ENCODE data around the gene CDC23.
"Not testable (repeated sequence)": the region's sequence is repeated elsewhere in the genome, so short reads cannot be mapped to it uniquely, and the experiment has no call there.

The CDC23 gene

DNA sequence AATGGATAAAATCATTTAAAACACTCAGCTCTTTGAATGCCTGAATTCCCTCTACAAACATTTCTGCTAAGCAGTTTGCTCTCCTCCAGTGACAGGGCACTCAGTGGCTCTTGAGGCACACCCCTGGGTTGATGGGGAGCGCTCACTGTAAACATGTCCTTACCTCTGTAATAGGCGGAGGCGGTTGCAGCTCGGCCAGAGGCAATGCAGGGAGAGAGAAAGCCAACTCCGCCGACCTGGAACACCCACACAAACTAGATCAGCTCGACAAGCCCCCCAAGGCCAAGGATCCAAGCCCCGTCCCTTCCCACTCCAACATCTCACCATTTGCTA lies 329 bp downstream of the CDC23 start:
- DNase-seq: no peak

DNA sequence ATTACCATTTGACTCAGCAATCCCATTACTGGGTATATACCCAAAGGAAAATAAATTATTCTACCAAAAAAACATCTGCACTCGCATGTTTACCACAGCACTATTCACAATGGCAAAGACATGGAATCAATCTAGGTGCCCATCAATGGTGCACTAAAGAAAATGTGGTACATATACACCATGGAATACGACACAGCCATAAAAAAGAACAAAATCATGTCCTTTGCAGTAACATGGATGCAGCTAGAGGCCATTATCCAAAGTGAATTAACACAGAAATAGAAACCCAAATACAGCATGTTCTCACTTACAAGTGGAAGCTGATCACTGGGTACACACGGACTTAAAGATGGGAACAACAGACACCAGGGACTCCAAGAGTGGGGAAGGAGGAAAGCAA lies 2.1 kb downstream of the CDC23 start:
- no peak for DNase-seq

DNA sequence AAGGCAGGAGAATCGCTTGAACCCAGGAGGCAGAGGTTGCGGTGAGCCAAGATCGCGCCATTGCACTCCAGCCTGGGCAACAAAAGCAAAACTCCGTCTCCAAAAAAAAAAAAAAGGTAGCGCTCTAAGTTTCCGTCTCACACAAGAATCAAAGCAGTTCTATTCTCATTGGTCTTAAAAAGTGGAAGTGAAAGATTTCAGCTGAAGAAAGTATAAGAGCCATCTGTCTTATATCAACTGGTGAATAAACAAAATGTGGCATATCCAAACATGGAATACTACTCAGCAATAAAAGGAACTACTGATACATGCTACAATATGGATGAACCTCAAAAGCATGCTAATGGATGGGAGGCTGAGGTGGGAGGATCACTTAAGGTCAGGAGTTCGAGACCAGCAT lies 19.3 kb downstream of the CDC23 start:
- not testable (repeated sequence) for DNase-seq

DNA sequence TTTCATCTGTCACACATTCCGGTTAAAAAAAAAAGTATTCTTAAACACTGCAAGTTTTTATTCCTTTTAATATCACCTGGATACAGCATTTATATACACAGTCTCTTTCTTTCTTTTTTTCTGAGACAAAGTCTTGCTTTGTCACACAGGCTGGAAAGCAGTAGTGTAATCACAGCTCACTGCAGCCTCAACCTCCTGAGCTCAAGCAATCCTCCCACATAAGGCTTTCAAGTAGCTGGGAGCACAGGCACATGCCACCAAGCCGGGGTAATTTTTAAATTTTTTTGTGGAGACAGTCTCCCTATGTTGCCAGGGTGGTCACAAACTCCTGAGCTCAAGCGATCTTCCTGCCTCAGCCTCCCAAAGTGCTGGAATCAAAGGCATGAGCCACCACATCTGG lies 20.3 kb downstream of the CDC23 start:
- no peak for DNase-seq

DNA sequence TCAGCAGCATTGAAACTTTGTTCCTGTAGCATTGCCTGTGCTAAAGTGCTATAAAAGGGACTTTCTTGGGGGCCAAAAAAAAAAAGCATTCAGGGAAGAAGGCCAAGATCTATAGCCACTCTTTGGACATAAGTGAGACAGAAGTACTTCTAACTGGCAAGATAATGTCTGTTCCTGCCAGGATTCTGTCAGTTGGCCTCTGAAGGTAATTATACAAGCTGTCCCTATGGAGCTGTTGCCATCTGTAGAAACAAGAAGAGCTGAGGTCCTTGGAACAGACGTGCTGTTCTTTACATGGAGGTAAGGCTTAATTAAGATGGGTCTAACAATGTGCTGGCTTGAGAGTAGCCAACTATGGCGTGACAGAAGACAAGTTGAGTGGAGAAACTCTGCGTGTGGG lies 24.5 kb downstream of the CDC23 start:
- DNase-seq: no peak

DNA sequence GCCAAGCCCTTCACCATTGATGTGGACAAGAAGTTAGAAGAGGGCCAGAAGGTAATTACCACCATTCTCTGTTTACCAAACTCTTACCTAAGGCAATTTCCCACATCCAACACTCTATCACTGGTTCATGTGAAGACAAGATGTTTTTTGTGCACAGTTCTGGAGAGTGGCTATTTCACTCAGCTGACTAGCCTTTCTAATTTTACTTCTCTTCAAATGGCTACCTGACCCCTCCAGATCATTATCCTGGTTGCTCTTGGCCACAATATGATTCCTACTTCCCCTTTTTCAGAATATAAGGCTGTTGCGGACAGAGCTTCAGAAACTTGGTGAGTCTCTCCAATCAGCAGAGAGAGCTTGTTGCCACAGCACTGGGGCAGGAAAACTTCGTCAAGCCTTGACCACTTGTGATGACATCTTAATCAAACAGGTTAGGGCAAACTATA lies 27.1 kb downstream of the CDC23 start:
- no peak for DNase-seq

DNA sequence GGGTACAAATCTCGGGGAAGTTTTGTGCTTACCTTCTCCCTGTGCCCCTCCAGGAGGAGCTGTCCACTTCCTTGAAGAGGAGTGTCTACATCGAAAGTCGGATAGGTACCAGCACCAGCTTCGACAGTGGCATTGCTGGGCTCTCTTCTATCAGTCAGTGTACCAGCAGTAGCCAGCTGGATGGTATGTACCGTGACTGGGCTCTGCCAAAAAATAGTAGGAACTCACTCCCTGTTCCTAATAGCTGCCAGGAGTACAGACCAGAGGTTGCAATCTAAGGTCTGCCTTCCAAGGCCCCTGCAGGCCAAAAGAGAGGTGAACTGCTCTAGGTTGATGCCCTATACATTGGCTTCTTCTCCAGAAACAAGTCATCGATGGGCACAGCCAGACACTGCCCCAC lies 30.3 kb downstream of the CDC23 start:
- no peak for DNase-seq

DNA sequence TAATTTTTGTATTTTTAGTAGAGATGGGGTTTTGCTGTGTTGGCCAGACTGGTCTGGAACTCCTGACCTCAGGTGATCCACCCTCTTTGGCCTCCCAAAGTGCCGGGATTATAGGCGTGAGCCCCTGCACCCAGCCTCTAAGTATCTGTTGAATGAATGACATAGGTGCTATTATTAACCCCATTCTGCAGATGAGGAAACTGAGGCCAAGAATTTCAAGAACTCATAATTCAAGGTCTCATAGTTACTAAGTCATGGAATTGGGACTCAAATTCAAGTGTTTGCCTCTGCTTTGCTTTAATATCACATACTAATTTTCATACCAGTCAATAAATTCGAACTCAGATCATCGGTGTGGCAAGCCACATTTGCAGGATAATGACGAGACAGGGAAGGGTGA lies 32.3 kb downstream of the CDC23 start:
- DNase-seq: no peak

DNA sequence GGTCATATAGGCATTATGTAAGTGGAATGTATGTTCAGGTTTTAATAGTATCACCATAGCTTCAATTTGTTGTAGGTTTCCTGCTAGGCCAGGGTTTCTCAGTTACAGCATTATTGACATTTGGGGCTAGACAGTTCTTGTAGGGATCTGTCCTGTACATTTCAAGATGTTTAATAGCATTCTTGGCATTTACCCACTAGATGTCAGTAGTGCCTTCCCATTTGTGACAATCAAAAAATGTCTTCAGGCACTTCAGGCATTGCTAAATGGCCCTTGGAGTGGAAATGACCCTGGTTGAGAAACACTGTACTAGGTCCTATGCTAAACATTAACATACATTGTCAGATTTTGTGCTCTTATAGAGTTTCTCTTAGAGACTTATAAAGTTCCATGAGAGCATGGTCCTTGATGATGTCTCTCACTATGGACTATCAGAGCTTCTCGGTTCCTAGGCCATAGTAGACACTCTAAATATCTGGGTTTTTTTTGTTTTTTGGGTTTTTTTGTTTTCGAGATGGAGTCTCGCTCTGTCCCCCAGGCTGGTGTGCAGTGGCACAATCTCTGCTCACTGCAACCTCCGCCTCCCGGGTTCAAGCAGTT lies 32.8 kb downstream of the CDC23 start:
- no peak for DNase-seq

DNA sequence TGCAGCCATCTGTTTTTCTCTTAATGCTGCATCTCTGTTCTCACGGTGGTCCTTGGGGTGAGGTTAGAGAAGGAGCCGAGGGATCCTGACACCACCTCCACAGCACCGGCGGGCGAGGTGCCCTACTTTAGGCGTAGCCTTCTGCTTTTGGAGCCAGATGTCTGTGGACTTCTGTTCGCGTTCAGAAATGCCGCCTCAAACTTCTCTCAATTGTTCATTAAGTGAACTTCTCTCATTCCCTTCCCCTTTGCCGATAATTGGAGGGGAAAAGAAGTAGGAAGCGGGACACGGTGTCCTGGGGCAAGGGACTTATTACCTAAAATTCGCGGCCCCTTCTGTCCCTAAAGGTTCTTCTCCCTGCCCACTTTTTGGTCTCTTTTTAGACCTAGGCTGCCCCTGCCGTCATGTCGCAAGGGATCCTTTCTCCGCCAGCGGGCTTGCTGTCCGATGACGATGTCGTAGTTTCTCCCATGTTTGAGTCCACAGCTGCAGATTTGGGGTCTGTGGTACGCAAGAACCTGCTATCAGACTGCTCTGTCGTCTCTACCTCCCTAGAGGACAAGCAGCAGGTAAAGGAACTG lies 33.8 kb downstream of the CDC23 start:
- no peak for DNase-seq

DNA sequence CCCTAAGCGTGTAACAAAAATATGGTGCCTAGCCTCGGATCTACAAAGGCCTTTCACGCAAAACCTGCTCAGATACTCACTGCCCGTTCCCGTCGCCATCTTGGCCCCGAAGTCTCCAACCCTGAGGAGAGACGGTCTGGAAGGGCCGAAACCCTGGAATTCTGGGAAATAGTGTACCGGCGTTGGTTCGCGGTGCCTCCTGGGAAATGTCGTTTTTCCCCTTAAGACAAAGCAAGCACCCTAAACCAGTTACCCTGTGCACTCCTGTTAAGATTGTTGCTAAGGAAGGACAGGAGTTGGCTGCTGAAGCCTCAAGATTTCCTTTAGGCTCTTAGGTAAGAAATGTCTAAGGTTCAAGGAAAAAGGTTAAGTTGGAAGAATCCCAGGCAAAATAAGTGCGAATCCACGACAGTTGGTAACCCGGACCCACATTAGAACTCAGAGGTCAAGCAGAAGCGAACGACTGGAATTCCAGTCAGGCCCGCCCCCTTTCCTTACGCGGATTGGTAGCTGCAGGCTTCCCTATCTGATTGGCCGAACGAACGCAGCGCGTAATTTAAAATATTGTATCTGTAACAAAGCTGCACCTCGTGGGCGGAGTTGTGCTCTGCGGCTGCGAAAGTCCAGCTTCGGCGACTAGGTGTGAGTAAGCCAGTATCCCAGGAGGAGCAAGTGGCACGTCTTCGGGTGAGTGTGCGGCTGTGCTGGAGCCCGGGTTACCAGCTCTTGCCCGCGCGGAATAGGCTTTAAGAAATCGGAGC lies 34.4 kb downstream of the CDC23 start, which contains the start of the genes BRD8 and KIF20A:
Gene BRD8 (minus strand): TSS at position 115 of the 761 bp plus-strand sequence. CDS start 16 bp downstream, at position 99.
Gene KIF20A (plus strand): TSS at position 597 of the 761 bp plus-strand sequence. CDS start 569 bp downstream, outside the sequence.
- peak; percentile 76 for DNase-seq

DNA sequence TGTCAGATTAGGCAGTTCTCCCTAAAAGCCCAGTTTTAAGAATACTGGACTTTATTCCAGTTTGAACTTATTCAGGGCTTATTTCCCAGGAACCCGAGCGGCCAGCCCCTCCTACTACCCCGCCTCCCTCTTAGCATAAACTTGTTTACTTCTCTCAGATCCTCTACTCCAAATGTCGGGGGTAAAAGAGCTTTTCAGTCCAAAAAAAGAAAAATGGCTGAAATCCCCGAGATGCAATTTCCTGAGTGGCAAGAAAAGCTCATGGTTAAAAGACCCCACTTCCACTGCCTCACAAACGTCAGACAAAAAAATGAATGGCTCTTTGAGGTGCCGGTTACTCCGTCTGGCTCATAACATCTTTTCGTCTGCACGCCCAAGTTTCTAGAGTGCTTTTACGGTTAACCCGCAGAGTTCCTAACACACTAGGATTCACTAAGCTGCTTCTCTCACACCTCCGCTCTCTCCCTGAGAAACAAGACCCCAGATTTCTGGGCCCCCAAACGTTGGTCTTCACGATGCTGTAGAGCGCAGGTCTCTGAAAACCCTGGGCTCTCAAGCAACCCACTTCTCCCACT lies 35.1 kb downstream of the CDC23 start:
- no peak for DNase-seq

DNA sequence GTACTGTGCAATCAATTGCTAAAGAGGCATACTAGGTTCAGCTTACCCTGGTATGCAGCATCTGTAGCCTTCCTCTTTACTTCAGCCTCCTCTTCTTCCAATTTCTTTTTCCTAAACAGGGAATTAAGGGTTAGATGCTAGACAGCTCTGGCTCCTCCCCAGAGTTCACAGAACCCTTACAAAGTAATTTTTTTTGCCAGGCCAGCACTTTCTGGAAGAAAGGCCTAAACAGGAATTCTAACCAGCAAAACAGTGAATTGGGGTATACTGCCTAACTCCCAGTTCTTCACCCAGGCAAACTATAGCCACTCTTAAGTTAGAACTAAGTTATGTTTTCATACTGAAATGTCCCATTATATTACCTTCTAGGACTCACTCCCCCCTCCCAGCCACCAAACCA lies 42.8 kb downstream of the CDC23 start:
- DNase-seq: no peak

DNA sequence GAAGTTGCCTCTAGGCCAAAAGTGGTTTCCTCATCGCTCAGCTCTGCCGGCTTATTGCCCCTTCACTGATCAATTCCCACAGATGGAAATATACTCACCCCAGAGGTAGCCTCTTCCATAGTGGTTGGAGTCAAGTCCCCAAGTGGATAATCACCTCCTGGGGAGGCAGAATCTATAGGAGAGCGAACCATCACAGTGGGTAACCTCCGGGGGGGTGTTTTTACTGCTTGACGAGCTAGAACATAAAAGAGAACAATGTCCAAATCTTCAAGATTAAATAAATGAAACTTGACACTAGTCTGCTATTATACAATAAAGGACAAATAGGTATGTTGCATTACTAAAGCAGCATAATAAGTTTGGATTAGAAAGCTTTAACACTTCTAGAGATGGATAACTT lies 44.0 kb downstream of the CDC23 start:
- no peak for DNase-seq

DNA sequence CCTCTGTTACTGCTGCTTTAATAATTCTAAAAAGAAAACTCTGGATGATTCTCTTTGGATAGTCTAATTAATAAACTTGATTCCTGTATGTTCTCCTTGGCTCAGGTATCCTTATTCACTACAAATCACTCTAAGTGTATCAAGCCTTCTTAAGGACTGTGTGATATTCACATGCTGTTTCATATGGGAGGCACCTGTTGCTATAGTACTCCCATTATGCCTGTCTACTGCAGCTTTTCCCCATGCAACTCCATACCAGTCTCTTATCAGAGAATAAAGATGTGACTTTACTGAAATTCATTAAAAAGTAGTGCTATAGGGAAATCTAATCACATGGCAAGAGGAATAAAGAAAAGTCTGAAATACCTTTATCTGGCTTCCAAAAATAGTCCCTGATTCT lies 49.4 kb downstream of the CDC23 start:
- DNase-seq: no peak

DNA sequence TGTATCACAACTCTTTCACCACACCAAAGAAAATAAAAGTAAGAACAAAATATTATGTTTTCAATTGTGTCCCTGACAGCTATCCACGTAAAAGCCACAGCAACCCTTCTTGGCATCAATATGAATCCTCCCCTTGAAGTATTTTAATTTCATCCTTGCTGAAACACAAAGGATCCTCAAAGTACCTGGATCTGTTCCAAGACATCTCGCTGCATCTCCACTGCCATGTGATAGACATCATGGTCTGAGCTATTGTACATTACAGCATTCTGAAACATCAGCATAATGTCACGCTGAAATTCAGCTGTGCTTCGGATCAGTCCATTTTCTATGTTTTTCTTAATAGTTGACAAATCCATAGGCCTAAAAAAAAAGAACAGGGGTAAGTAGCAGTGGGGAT lies 52.4 kb downstream of the CDC23 start:
- no peak for DNase-seq

DNA sequence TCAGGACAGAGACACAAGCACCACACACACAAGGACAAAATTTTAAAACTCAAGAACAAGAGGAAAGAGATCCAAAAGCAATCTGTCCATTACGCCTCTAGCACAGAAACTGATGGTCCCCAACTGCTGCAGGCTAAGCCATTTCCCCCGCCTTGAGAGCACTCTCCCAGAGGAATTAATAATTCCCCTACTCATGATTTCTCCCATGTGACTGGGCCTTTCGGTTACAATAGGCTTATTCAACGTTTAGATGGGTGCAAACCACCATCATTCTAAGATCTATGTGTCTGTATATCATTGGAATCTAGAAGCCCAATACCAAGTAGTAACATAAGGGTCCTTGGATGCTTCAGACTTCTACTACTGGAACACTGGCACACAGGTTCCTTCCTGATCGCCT lies 53.5 kb downstream of the CDC23 start:
- no peak for DNase-seq

DNA sequence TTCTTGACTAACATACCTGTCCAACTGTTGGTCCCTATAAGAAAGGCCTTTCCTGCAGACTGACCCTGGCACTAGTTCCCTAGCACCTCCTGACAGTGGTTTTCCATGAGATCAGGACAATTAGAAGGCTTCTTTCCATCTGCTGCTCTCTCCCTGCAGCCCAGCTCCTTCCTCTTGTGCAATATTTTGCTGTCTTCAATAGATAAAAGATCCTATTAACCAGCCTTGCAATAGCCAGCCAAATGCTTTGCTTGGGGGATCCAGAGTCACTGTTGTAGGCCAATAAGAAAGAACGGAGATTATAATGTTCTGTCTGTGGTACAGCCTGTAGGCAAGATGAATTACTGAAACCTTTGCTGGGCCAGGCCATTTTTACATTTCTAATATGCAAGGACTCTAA lies 55.5 kb downstream of the CDC23 start:
- DNase-seq: no peak

DNA sequence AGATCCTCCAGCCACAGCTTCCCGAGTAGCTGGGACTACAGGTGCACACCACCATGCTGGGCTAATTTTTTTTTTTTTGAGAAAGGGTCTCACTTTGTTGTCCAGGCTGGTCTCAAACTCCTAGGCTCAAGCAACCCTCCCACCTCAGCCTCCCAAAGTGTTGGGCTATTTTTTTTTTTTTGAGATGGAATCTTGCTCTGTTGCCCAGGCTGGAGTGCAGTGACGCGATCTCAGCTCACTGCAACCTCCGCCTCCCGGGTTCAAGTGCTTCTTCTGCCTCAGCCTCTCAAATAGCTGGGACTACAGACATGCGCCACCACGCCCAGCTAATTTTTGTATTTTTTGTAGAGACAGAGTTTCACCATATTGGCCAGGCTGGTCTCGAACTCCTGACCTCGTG lies 57.1 kb downstream of the CDC23 start:
- DNase-seq: not testable (repeated sequence)

DNA sequence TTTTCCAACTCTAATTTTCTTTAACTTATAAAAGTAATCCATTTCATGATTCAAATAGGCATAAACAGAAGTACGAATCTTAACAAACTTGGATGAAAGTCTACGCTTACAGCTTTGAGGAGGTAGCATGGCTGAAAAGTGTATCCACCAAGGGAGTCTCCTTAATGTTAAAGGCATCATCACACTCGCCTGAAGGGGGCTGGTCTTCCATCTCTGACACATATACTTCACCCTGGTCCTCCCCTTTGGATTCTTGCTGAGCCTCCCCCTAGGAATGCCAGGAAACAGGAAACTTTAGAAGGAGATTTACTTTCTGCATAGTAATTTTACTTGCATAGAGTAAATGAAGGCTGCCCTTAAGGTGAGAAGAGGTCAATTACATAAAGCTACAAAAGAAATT lies 63.6 kb downstream of the CDC23 start:
- no peak for DNase-seq

DNA sequence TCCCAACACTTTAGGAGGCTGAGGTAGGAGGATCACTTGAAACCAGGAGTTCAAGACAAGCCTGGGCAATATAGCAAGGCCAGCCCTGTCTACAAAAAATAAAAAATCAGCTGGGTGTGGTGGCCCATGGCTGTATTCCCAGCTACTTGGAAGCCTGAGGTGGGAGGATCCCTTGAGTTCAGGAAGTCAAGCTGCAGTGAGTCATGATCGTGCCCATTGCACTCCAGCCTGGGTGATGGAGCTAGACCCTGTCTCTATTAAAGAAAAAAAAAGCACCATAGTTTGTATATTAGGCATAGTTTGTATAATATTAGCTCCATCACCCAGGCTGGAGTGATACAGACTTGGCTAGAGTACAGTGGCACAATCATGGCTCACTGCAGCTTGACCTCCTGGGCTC lies 64.3 kb downstream of the CDC23 start:
- DNase-seq: no peak

DNA sequence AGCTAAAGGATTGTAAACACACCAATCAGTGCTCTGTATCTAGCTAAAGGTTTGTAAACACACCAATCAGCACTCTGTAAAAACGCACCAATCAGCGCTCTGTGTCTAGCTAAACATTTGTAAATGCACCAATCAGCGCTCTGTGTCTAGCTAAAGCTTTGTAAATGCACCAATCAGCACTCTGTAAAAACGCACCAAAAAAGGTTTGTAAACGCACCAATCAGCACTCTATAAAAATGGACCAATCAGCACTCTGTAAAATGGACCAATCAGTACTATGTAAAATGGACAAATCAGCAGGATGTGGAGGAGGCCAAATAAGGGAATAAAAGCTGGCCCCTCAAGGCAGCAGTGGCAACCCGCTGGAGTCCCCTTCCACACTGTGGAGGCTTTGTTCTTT lies 69.5 kb downstream of the CDC23 start:
- DNase-seq: not testable (repeated sequence)

DNA sequence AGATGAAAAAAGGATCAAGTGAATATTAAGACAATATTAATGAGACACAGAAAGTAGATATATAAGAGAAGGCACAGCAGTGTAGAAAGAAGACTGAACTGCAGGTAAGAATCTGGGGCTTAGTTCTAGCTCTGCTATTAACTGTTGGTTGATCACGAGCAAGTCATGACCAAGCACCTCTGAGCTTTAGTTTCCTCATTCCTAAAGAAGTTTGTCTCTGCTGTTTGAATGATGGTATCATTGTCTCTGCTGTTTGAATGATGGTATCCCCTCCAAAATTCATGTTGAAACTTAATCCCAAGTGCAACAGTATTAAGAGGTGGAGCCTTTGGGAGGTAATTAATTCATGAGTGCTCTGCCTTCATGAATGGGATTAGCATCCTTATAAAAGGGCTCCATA lies 71.4 kb downstream of the CDC23 start:
- no peak for DNase-seq

DNA sequence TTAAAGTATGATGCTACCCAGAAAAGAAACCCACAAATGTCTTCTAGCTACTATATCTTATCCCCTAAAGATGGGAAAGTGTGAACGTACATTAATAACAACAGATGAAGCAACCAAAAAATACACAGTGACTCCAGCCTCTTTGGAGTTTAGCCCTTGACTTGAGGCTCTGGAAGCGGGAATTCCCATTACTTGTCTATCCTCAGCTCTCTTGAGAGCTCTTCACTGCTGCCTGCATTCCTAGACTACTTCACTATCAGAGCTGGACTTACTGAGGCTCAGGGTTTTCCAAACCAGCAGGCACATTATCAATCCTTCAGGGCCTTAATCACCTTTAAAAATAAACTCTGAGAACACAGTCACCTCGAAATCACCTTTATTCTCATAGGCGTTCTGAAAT lies 72.9 kb downstream of the CDC23 start:
- no peak for DNase-seq

All from activated CD4-positive, alpha-beta T cell treated with anti-CD3 and anti-CD28 coated beads for 1 hour (primary cell).